B cell (primary cell): ENCODE measurements around the gene ZFAND6.

Source experiments
- CTCF ChIP-seq: fragments of 200-600 bp; IDR thresholded peaks from one replicate; pipeline ENCODE4 v1.8.0; 2022; ENCODE audit warnings: antibody characterized with exemption, mild to moderate bottlenecking
- EZH2 ChIP-seq: IDR thresholded peaks from 2 replicates; pipeline ENCODE4 v1.6.1; 2012; ENCODE audit warnings: borderline replicate concordance, low read depth, mild to moderate bottlenecking, moderate library complexity, low read length; ENCODE audit not compliant: insufficient read depth, poor library complexity, severe bottlenecking

- no peak for TF ChIP-seq CTCF
- no peak for TF ChIP-seq EZH2
These were observed 100.5 kb downstream of the ZFAND6 start for GRCh38 chr15:80159811-80160569.
